GM12874 (cell line): ENCODE data around the gene SMC1A.

Experiments
- TF ChIP-seq, protein P1 (sequence below): IDR thresholded peaks from 2 replicates; pipeline ENCODE4 v1.5.1; 2011; ENCODE audit warnings: low read depth, mild to moderate bottlenecking, control low read depth, low read length, moderate library complexity; ENCODE audit not compliant: insufficient read depth

SMC1A gene

DNA sequence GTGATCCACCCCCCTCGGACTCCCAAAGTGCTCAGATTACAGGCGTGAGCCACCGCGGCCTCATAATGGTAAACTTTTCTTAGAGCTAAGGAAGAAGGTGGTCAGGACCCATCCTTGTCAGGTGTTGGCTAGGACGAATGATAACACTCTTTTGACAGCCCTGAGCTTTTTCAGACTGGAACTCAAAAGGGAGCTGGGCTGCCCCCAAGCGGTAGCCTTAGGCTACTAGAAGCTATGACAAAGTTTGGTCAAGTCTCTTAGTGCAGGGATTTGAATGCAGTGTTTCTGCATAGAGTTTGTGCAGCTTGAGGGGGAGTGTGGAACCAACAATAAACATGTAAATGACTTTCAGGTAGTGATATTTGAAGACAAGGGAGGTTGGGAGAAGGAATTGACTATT, 23.5 kb upstream of the SMC1A start:
- TF ChIP-seq, protein P1, sequence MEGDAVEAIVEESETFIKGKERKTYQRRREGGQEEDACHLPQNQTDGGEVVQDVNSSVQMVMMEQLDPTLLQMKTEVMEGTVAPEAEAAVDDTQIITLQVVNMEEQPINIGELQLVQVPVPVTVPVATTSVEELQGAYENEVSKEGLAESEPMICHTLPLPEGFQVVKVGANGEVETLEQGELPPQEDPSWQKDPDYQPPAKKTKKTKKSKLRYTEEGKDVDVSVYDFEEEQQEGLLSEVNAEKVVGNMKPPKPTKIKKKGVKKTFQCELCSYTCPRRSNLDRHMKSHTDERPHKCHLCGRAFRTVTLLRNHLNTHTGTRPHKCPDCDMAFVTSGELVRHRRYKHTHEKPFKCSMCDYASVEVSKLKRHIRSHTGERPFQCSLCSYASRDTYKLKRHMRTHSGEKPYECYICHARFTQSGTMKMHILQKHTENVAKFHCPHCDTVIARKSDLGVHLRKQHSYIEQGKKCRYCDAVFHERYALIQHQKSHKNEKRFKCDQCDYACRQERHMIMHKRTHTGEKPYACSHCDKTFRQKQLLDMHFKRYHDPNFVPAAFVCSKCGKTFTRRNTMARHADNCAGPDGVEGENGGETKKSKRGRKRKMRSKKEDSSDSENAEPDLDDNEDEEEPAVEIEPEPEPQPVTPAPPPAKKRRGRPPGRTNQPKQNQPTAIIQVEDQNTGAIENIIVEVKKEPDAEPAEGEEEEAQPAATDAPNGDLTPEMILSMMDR: peak; percentile 62

DNA sequence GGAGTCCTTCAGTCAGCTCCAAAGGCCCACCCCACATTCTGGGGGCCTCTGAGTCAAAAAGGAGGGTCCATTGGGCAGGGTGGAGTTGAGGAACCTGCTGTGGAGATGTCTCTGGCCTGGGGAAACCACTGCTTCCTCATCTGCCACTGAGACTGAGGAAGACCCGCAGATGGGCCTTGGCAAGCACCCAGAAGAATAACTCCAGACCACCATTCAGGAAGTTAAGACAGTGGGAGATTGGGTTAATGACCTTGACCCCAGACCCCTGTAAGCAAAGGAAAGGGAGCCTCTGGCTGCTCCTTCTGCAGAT, 19.8 kb upstream of the SMC1A start:
- TF ChIP-seq, protein P1: no peak

DNA sequence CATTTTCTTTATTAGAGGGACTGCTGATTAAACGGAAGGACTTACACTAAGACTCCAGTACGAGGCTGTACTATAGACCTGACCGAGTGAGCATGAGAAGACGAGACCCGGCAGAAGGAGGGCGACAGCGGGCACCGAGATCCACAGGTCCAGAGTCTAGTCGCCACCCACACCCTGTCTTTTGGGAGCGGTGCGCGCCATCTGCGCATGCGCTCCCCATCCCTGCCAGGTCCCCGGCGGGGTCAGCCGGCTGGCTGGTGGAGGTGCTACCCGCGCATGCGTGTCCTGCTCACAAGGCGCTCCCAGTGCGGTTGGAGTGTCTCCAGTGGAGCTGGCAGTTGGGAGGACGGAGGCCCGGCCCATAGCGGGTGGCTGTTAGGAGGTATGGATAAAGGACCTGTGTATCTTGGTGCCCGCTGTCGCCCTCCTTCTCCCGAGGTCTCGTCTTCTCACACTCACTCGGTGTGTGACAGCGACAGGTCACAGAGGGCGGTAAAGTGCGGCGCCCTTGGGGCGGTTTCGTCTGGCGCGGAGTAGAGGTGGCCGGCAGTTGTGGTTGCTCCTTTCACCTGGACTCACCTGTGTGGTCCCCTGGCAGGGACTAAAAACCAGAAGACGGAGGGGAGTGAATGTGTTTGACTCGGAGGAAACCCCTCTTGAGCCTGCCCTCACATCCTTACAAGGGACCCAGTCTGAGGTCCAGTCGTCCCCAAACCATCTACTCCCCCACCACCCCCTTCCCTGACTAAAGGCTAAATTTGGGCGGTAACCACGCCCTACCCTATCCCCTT, 19.3 kb upstream of the SMC1A start:
- TF ChIP-seq, protein P1: no peak

DNA sequence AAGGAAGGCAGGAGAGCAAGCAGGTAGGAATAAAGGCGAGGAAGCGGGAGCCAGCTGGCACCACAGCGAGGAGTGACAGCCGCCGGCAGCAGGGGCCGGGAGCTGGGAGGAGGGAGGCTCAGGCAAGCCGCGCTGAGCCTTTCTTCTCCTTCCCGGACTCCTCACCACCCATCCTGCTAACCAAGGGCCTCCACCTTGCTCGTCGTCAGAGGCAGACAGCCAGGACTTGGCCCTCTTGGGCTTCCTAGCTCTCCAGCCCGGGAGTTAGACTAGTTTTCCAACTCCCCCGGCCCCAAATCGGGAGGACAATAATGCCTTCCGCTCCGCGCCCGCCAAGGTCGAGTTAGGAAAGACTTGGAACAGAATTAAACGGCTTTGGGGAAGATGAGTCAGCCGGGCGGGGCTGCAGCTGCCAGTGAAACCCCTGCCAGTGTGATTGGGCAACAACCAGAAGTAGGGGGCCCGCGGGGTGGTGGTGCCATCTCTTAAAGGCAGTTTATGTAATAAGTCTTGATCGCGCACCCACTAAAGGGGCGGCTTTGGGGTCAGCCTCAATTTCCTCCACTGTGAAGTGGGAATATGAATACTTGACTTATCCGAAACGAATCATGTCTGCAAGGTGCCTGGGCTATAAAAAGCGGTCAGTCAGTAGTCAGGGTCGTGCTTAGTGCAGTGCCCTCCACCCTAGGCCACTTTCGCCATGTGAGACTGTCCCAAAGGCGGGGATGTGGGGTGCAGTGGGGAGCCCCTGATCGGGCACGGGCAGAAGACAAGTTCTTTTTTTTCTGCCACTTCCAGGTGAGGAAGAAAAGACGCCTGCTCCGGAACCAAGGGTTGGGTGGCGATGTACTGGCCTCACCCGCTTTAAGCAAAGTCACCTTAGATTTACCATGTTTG, 18.4 kb upstream of the SMC1A start:
- TF ChIP-seq, protein P1: no peak

DNA sequence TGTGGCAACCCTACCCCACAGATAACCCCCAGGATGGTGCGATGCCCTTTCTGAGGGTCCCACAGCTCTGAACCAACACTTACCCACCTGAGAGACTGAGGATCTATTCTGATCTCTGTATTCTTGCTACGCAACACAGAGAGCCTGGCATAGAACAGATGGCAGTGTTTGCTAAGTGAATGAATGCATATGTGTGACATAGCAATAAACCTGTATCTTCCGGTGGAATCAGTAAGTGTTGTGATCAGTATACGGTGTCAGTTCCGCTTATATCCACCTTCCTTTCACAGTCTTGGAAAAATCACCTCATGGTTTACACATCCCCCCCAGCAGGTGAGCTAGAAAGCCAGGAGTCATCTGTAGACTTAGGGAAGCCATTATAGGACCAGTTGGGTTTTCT, 17.6 kb upstream of the SMC1A start:
- TF ChIP-seq, protein P1: no peak

DNA sequence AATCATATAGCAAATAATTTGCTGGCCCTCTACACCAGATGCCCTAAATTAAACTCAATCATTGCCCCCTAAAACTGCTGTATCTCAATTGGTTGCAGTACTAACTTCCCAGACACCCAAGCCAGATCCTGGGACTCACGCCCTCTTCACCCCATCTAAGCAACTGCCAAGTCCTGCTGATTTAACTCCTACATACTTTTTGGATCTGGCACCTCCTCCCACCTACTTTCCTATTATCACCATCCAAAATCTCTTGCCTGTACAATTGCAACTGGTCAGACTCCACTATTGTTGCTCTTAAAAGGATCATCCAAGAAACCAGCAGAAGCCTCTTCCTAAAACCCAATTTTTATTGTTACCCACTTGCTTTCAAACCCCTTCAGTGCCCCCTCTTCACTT, 16.4 kb upstream of the SMC1A start:
- TF ChIP-seq, protein P1: no peak

DNA sequence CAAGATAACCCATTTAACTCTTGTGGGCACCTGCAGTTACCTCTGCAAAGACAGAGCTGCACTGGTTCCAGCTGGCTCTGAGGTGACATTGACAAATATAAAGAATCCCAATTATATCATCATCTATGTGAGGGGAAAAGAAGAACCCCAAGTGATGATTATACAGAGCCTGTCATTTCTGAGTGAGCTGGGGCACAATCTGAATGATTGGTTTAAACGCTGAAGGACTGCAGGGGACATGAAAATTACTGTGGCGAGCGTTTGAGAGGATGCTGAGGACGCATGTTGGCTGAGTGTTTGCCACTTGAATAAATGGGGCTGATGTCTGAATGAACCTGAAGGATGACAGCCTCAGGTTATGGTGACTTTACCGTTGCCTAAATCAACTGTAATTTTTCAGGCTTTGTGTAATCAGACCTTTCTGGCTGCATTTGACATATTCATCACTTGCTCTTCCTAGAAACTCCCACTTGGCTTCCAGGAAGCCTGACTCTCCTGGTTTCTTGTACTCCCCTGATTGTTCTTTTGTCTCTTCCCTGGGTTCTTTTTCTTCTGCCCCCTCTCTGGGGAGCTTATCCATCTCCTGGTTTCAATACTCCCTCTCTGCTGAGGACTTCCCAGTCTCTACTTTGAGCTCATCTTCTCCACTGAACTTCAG, 15.8 kb upstream of the SMC1A start:
- TF ChIP-seq, protein P1: no peak
